GM12878 (cell line): ENCODE results near the gene ABCF1.

Experiments used
- ATF2 ChIP-seq: IDR thresholded peaks from 2 replicates; pipeline ENCODE4 v1.6.1; 2012; ENCODE audit warnings: low read length, inconsistent platforms
- ATF3 ChIP-seq: IDR thresholded peaks from 2 replicates; pipeline ENCODE4 v1.6.1; 2011; ENCODE audit warnings: low read depth, mild to moderate bottlenecking, low read length, moderate library complexity, borderline replicate concordance; ENCODE audit errors: extremely low read depth
- BCLAF1 ChIP-seq: fragments of 450-650 bp; IDR thresholded peaks from 2 replicates; pipeline ENCODE4 v1.6.1; 2017; ENCODE audit warnings: antibody characterized with exemption, mild to moderate bottlenecking, moderate library complexity
- CEBPZ ChIP-seq: fragments of 150-350 bp; IDR thresholded peaks from 2 replicates; pipeline ENCODE4 v1.6.1; 2016; ENCODE audit warnings: low read depth, low read length
- CTCF ChIP-seq, 3 experiments: IDR thresholded peaks in 2 of 3; conservative IDR thresholded peaks in 1 of 3; 2 replicates each; pipeline ENCODE4 v1.5.1; 2011; ENCODE audit warnings: low read depth in 3 of 3, low read length in 3 of 3, mild to moderate bottlenecking in 3 of 3, control low read depth in 2 of 3, moderate library complexity in 2 of 3, inconsistent platforms in 1 of 3, mixed read lengths in 1 of 3; ENCODE audit not compliant: control insufficient read depth in 2 of 3, insufficient read depth in 1 of 3; ENCODE audit errors: extremely low read depth in 1 of 3
- CUX1 ChIP-seq: IDR thresholded peaks from 2 replicates; pipeline ENCODE4 v1.6.1; 2012; ENCODE audit warnings: improper control_type of control experiment, low read depth, low read length; ENCODE audit not compliant: insufficient replicate concordance
- EZH2 ChIP-seq: IDR thresholded peaks from 2 replicates; pipeline ENCODE4 v1.6.1; 2012; ENCODE audit warnings: low read depth, mild to moderate bottlenecking, control low read depth, inconsistent platforms, low read length, borderline replicate concordance; ENCODE audit not compliant: control insufficient read depth
- HDAC6 ChIP-seq: fragments of 200-600 bp; sonication (generic); IDR thresholded peaks from one replicate; pipeline ENCODE4 v1.8.0; 2017; ENCODE audit warnings: antibody characterized with exemption; ENCODE audit not compliant: unreplicated experiment
- JUND ChIP-seq: IDR thresholded peaks from 2 replicates; pipeline ENCODE4 v1.6.1; 2012; ENCODE audit warnings: low read depth, mild to moderate bottlenecking, low read length, improper control_type of control experiment, moderate library complexity
- POLR2AphosphoS5 ChIP-seq: IDR thresholded peaks from 2 replicates; pipeline ENCODE4 v1.6.1; 2011; ENCODE audit warnings: mild to moderate bottlenecking, low read length, inconsistent platforms
- RFX5 ChIP-seq: IDR thresholded peaks from 2 replicates; pipeline ENCODE4 v1.6.1; 2011; ENCODE audit warnings: low read depth, low read length, improper control_type of control experiment
- SIN3A ChIP-seq: IDR thresholded peaks from 2 replicates; pipeline ENCODE4 v1.6.1; 2012; ENCODE audit warnings: low read depth, low read length, improper control_type of control experiment
- SMC3 ChIP-seq: IDR thresholded peaks from 2 replicates; pipeline ENCODE4 v1.6.1; 2011; ENCODE audit warnings: low read length, improper control_type of control experiment, borderline replicate concordance

GRCh38 chr6:30554962-30555815, 16.1 kb upstream of the ABCF1 start:
- TF ChIP-seq CEBPZ (no peak), EZH2 (no peak), HDAC6 (no peak), RFX5 (no peak), CUX1 (no peak), CTCF (IDR thresholded peaks at IDR 0.05 in 2 of 3, conservative IDR thresholded peaks at IDR 0.05 in 1 of 3; ENCODE audit: control insufficient read depth in 2 of 3, extremely low read depth in 1 of 3, insufficient read depth in 1 of 3, low read depth in 3 of 3, low read length in 3 of 3) (no peak), ATF3 (no peak), JUND (no peak), POLR2AphosphoS5 (no peak), SIN3A (no peak), SMC3 (no peak), BCLAF1 (no peak), ATF2 (no peak)
